Renal pelvis (tissue), 4 donors: Measurements from ENCODE around the gene PIGZ. TPM values are rescaled to one million over a fixed set of nuclear protein-coding genes. Genes with fewer than 3 reads are reported as not detected.

Experiments
- DNase-seq: peaks from one replicate; pipeline ENCODE4 v3.0.0-alpha.2; 2013
- polyA plus RNA-seq, 3 donors: library from polyadenylated mRNA; unstranded; fragments of 120-200 nt; gene quantifications; one replicate each; pipeline ENCODE4 v1.2.1, GENCODE V29; 2013; ENCODE audit not compliant: insufficient read length in 3 of 3

The PIGZ gene
- polyA plus RNA-seq, 3 donors, result 0.83 to 2.4 (median 2.2) TPM

GRCh38 chr3:196920733-196921132, 47.9 kb downstream of the PIGZ start:
- no peak for DNase-seq

GRCh38 chr3:196918968-196919367, 49.7 kb downstream of the PIGZ start:
- no peak for DNase-seq

- DNase-seq, result no peak
These were observed 51.6 kb downstream of the PIGZ start for GRCh38 chr3:196916995-196917394.

GRCh38 chr3:196916221-196916620, 52.4 kb downstream of the PIGZ start:
- DNase-seq, result no peak

- no peak for DNase-seq
These were observed 53.3 kb downstream of the PIGZ start for GRCh38 chr3:196915375-196915774.

DNA sequence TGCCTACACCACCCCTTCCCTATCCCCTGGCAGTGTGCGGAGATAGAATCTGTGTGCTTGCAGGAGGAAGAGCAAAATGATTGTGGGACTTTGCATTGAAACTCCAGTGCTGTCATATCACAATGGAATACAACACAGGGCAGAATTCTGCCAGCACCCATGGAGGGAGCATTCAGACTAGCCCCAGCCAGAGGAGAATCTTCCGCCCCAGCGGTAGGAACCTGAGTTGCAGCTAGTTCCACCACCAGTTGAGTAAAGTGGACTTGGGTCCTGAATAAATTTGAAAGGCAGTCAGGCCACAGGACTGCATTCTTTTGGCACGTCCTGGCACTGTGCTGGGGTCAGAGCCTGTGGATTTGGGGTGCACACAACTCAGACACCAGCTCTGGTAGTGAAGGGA, 53.8 kb downstream of the PIGZ start:
- no peak for DNase-seq

DNA sequence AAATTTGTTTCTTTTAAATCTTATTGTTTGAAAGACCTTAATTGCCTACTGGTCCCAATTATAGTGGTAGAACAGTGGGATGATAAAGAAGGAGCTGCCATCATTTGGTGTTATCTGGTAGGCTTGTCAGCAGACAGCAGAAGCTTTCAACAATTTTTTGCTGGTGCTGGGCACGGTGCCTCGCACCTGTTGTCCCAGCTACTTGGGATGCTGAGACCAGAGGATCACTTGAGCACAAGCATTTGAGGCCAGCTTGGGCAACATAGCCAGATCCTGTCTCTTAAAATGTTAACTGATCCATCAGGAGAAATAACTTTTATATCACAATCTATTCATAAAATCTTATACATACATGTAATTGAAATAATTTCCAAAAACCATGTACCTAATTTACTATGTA, 64.9 kb downstream of the PIGZ start:
- no peak for DNase-seq

DNA sequence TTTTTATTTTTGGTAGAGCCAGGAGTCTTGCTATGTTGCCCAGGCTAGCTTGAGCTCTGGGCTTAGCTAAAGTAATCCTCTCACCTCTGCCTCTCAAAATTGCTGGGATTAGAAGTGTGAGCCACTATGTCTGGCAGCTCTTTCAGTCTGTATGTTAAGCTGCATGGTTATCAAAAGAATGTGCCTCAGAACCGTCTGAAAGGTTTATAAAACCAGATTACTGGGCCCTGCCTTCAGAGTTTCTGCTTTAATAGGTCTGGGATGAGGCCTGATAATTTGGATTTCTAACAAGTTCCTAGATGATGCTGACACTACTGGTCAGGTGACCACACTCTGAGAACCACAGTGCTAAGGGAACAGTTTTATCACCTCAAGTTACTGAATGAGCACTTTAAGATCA, 66.3 kb downstream of the PIGZ start:
- no peak for DNase-seq

DNA sequence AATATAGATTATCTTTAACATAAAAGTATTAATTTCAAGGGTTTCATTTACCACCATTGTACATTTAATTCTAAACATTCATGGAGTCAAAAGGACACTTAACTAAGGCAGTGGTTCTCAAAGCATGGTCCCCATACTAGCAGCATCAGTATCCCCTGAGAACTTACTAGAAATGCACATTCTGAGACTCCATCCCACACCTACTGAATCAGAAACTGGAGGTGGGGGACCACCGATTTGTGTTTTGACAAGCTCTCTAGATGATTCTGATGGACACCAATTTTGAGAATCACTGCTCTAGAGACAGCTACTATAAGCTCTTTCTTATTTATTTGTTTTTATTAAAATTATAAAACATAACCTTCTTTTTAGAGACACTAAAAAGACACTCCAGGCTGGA, 66.9 kb downstream of the PIGZ start:
- no peak for DNase-seq

Other genes with a start within 250 kb of the PIGZ start
- 10 to 100 TPM; 63.0 to 79.8 (median 71.7) TPM for gene PAK2, start 229.0 kb downstream of the PIGZ start, polyA plus RNA-seq
- 10 to 100 TPM; 18.6 to 34.7 (median 32.6) TPM for gene SENP5, start 100.9 kb downstream of the PIGZ start, polyA plus RNA-seq
- 100 to 1,000 TPM in 1 of 3 donors, 10 to 100 TPM in 2; 86.8 to 103 (median 88.6) TPM for gene NCBP2, start 26.3 kb downstream of the PIGZ start, polyA plus RNA-seq
- 1 to 10 TPM; 1.5 to 3.7 (median 2.0) TPM for gene MELTF, start 61.0 kb upstream of the PIGZ start, polyA plus RNA-seq